Colon (tissue), 2 donors: ENCODE data around the gene PLOD2.

Source experiments
- FAIRE-seq: peaks from 2 replicates; lab custom pipeline; 2012; peaks lifted over from hg19 to GRCh38; lab: Jason Lieb, UNC
- donor health status: control.
- donor health status: control.

PLOD2 gene

GRCh38 chr3:146166415-146166821 is 5.4 kb upstream of the PLOD2 start:
- no peak for FAIRE-seq

- FAIRE-seq, result no peak
These were observed 4.9 kb upstream of the PLOD2 start for GRCh38 chr3:146165877-146166276.

GRCh38 chr3:146164971-146165769 is 4.2 kb upstream of the PLOD2 start:
- no peak for FAIRE-seq

GRCh38 chr3:146164506-146164905 is 3.5 kb upstream of the PLOD2 start:
- FAIRE-seq, result no peak

DNA sequence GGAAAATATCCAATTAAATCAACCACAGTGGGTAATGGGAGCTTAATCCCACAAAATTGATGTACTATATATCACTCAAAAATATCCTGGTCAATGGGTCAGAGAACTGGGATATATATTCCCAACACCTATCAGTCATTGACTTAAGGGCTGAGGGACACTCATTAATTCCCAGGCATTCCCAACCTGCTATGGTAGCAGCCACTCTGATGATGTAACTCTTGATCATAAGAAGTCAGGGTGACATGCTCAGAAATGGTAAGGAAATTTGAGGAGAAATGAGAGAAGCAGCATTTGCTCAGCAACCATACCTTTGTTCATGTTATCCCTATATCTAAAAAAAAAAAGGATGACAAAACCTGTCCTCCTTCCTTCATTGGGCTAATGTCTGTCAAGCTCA is 3.1 kb upstream of the PLOD2 start:
- no peak for FAIRE-seq

DNA sequence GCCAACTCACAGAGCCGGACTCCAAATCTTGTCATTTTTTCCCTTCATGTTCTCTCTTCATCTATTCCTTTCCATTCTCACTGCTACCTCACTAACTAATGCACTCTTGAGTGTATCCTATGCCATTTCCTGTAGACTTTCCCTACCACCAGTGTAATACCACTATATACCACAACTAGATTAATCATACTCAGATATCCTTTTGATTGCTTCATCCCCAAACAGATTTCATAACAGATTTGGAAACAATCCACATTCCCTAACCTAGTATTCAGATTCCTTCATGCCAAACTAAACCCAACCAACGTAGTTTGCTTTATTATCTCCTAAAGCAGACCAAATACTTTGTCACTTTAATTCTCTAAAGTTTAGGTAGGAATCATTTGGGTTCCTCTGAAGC is 2.6 kb upstream of the PLOD2 start:
- FAIRE-seq, result no peak

- no peak for FAIRE-seq
These were observed 1.6 kb upstream of the PLOD2 start for GRCh38 chr3:146162561-146162960.

- FAIRE-seq, result no peak
These were observed 649 bp upstream of the PLOD2 start for GRCh38 chr3:146161663-146162002.

GRCh38 chr3:146160321-146160963 is 542 bp downstream of the PLOD2 start:
- FAIRE-seq, result no peak

GRCh38 chr3:146159616-146160320 is 1.2 kb downstream of the PLOD2 start:
- FAIRE-seq, result no peak

DNA sequence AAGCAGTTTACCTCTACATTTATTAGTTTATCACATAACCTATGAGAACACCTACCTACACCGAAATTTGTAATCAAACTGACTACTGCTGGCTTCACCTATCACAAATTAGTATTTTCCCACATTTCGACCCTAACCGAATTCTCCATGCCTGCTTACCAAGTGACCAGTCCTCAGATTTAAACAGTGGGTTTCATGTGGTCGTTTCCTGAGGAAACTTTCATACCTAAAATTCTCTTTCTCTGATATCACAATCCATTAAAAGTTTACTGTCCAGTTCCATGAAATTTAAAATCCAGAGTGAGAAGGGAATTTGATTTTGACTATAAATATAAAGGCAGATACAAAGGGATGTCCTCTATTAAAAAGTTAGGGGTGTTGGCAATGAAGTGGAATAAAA is 1.9 kb downstream of the PLOD2 start:
- no peak for FAIRE-seq

- FAIRE-seq, result no peak
These were observed 3.5 kb downstream of the PLOD2 start for GRCh38 chr3:146157325-146158060.

DNA sequence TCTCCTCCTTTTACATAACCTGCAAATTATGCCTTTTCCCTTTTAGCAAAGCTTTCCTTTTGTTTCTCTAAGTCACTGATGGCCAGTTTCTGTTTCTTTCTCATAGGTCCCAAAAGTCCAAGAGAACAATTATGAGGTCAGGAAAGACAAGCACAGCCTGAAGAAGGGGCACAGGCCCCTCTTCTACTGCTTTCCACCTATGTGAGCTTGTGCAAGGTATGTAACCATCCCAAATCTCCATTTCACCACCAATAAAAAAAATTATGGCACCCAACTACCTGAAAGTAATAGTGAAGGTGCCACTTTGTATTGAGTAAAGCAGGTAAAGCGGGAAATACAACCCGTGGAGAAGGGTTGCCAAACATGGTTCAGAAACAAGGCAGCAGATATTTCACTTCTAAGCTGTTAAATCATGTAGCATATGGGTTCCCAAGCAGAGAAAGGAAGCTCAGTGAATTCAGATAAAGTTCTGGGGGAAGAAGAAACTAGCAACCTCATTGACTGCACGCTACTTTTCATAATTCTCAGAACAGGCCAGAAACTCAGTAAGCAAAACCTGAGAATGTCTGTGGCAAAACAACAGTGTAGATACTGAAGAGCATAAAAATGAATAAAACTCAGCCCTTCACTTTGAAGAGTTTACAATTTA is 4.2 kb downstream of the PLOD2 start:
- FAIRE-seq, result no peak

DNA sequence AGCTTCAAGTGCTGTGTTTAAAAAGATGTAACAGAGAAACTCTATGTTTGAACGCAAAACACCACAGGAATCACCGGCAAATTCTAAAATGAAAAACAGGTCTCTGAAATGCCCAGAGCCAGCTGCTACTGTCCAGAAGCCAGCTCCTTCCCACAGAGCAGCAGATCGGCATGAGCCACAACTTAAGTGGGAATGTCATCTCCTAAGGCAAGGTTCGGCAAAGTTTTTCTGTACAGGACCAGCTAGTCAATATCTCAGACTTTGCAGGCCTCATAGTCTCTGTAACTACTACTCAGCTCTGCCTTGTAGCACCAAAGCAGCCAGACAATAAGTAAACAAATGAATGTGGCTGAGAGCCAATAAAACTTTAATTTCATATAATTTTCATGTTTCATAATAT is 4.9 kb downstream of the PLOD2 start:
- no peak for FAIRE-seq

DNA sequence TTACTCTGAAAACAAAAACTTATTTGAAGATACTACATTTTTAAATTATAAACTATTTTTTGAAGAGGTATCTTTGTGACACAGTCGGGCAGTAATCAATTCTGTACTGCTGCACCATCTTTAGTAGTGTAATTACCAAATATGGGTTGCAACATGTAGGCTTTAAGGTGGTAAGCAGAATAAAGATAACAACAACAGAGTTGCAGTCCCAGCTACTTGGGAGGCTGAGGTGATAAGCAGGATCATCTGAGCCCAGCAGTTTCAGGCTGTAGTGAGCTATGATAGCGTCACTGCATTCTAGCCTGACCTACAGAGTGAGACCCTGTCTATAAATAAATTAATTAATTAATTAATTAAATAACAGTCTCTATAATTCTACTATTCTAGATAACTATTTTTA is 6.0 kb downstream of the PLOD2 start:
- FAIRE-seq, result no peak

GRCh38 chr3:146154316-146154715 is 6.7 kb downstream of the PLOD2 start:
- FAIRE-seq, result peak; percentile 24

DNA sequence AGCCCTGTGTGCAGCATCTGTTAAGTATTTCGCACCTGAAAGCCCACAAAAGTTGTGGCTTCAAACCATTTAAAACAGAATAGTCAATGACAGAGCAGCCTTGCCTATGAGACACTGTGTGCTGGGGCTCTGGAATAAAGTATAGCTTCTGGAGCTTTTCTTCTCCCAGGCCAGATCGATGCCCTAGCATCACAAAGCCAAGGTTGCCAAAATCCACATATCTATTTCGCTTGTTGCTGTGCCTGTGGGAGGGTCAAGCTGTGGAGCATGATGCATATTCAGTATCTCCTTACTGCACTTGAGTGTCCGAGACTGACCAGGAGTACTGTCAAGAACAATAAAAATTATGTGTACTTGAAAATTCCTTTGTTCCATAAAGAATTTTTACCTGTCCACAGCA is 7.6 kb downstream of the PLOD2 start:
- FAIRE-seq, result no peak

DNA sequence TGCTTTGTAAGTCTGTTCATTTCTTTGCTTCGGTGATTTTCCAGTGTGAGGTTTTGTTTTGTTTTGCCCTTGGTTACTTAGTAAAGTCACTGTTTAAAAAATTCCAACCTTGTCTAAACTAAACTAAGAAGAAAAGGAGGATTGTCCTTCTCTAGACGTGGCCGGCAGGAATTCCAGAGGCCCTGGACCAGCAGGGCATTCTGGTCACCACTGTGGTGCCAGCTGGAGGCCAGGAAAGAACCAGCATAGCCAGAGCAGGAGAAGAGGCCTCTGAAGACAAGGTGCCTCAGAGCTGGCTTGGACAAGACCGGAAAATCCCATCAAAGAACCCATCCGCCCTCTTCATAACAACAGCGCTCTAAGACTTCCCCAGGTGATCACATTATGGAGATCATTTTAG is 8.2 kb downstream of the PLOD2 start:
- no peak for FAIRE-seq

GRCh38 chr3:146148468-146148931 is 12.5 kb downstream of the PLOD2 start:
- FAIRE-seq, result no peak

- no peak for FAIRE-seq
These were observed 15.3 kb downstream of the PLOD2 start for GRCh38 chr3:146145642-146146041.

DNA sequence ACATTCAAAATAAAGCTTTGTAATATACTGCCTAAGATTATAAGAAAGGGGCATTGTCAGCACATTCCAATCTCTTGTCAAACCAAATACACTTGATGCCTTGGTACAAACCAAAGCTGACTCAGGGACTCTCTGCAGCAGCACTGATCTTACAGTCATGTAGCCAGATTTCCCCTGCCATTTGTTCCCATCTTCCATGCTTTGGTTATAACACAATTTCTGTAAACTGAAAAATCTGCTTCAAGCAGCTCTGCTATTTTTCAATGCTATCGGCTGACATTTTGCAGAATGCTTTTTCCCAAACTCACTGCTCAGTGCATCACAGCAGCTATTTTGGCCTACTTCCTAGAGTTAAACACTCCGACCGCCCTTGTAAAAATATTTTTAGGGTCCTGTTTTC is 18.2 kb downstream of the PLOD2 start:
- no peak for FAIRE-seq

DNA sequence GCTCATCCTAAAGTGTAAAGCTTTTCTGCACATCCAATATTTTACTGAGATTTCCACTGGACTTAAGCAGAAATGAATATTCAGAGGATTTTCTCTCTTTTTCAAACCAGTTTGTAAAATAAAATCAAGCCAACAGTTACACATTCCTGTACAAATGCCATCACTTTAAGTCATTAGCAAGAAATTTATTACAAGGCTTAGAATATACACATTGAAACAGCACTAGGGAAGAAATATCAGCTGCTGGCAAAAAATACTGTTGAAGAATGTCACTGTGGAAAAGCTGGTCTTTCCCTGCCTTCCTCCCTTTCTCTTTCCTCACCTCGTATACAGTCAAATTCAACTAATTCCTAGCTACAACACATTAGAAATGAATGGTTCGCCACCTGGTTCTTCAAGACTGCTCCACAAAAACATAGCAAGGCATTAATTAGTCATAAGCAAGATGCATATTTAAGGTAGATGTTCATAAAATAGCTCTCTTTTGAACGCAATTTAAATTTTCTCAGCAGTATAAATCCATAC is 21.3 kb downstream of the PLOD2 start:
- FAIRE-seq, result no peak
